Activated naive CD8-positive, alpha-beta T cell treated with anti-CD3 and anti-CD28 coated beads, Interleukin-2, amount 50 U/mL, for 16 hours (primary cell): ENCODE measurements around the gene HLA-DOA.
A peak's percentile ranks its signal among the peaks of the same experiment; 100 is the strongest.

Experiments
- DNase-seq: peaks from one replicate; pipeline ENCODE4 v3.0.0-alpha.2; 2020; ENCODE audit warnings: low read depth, low spot score

The HLA-DOA gene

DNA sequence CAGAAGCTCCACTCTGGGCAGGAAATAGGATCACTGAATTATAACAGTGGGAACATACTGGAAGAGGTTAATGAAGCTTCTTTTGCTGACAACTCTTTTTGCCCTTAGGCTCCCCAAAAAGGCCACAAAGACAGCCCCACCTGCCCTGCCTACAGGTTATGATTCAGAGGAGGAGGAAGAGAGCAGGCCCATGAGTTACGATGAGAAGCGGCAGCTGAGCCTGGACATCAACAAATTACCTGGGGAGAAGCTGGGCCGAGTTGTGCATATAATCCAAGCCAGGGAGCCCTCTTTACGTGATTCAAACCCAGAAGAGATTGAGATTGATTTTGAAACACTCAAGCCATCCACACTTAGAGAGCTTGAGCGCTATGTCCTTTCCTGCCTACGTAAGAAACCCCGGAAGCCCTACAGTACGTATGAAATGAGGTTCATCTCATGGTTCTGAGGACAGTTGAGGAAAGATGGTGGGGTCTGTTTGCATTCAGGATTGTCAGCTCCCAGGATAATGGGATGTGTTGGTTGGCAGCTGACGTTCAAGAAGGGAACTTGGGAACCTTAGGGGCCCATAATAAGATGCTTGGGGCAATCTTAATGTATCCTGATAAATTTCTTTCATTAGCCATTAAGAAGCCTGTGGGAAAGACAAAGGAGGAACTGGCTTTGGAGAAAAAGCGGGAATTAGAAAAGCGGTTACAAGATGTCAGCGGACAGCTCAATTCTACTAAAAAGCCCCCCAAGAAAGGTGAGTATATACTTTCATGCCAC is 29.5 kb downstream of the HLA-DOA start:
- no peak for DNase-seq

DNA sequence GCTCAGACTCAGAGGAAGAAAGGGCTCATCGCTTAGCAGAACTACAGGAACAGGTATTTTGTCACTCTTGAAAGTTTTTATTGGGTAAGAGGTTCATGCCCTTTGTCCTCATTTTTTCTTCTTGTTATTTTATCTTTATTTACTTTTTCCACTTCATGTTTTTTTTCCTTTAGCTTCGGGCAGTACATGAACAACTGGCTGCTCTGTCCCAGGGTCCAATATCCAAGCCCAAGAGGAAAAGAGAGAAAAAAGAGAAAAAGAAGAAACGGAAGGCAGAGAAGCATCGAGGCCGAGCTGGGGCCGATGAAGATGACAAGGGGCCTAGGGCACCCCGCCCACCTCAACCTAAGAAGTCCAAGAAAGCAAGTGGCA is 31.5 kb downstream of the HLA-DOA start:
- DNase-seq = no peak

DNA sequence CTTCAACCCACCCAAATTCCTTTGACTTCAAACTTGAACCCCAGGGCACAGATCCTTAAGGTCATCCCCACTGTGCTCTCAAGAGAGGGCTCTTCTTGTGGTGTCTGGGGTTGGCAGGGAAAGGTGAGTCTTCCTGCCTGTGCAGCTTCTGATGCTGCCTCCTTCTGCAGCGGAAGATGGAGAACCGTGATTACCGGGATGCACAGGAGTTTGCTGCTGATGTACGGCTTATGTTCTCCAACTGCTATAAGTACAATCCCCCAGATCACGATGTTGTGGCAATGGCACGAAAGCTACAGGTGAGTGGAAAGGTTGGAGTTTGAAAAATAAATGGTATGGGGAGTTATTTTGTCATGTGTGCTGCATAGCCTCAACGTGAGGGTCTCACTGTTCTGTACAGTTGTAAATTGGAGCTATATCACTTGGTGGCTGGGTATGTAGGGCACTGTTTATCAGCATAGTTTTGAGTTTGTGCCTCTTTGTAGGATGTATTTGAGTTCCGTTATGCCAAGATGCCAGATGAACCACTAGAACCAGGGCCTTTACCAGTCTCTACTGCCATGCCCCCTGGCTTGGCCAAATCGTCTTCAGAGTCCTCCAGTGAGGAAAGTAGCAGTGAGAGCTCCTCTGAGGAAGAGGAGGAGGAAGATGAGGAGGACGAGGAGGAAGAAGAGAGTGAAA is 32.0 kb downstream of the HLA-DOA start:
- no peak for DNase-seq

DNA sequence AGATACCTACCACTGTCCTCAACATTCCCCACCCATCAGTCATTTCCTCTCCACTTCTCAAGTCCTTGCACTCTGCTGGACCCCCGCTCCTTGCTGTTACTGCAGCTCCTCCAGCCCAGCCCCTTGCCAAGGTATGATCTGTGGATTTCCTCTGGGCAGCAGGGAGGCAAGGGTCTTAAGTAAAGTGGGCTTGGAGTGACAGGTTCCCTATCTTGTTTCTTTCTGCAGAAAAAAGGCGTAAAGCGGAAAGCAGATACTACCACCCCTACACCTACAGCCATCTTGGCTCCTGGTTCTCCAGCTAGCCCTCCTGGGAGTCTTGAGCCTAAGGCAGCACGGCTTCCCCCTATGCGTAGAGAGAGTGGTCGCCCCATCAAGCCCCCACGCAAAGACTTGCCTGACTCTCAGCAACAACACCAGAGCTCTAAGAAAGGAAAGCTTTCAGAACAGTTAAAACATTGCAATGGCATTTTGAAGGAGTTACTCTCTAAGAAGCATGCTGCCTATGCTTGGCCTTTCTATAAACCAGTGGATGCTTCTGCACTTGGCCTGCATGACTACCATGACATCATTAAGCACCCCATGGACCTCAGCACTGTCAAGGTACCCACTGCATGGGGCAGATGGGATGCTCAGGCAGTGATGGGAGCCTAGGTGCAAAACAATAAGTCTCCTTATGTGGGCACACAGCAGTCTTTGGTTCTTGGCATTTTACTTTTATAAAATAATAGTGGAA is 32.9 kb downstream of the HLA-DOA start:
- DNase-seq = no peak

DNA sequence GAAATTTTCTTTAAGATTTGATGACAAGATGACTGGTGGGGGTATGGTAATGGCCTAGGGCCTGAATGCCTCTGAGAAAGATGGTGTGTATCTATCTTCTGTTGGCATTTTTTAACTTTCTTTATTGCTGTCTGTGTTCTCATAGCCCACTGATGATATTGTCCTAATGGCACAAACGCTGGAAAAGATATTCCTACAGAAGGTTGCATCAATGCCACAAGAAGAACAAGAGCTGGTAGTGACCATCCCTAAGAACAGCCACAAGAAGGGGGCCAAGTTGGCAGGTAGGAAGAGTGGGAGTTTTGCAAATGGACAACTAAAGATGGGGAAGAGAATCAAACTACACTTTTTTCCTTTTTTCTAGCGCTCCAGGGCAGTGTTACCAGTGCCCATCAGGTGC is 33.5 kb downstream of the HLA-DOA start:
- no peak for DNase-seq

DNA sequence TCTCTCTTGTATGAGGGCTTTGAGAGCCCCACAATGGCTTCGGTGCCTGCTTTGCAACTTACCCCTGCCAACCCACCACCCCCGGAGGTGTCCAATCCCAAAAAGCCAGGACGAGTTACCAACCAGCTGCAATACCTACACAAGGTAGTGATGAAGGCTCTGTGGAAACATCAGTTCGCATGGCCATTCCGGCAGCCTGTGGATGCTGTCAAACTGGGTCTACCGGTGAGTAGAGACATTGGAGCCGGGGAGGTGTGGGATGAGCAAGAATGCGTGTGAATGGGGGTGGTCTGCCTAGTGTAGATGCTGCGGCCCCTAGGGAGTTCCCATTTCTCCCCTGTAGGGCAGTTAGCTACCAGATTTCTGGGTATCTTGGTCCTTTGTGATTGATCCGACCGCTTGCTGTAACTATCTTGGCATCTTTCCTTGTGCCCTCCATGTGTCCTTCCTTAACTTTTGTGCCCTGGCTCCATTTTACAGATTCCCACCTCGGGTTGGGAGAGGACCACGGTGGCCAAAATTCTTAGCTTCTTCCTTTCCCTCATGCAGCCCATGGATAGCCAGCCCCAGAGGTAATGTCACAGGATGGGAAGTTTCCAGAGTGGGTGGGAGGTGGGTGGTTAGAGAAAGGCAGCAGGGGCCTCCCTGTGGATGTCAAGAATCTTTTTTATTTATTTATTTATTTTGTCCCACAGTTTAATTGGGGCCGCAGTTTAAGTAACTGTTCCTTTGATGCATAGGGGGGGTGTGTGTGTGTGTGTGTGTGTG is 34.7 kb downstream of the HLA-DOA start:
- DNase-seq = no peak

DNA sequence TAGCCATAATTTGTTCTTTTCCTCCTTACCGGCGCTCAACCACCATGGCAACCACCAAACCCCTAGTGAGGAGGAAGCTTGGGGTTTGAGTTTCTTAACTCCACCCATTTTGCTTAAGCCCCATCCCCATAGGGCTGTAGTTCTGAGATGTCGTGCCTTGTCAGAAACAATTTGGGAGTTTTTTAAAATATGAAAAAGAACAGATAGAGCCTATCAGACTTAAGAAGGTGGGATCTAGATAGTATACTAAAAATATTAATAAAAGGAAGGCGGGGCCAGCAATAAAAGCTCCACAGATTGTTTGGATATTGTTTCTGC is 35.4 kb downstream of the HLA-DOA start:
- no peak for DNase-seq

DNA sequence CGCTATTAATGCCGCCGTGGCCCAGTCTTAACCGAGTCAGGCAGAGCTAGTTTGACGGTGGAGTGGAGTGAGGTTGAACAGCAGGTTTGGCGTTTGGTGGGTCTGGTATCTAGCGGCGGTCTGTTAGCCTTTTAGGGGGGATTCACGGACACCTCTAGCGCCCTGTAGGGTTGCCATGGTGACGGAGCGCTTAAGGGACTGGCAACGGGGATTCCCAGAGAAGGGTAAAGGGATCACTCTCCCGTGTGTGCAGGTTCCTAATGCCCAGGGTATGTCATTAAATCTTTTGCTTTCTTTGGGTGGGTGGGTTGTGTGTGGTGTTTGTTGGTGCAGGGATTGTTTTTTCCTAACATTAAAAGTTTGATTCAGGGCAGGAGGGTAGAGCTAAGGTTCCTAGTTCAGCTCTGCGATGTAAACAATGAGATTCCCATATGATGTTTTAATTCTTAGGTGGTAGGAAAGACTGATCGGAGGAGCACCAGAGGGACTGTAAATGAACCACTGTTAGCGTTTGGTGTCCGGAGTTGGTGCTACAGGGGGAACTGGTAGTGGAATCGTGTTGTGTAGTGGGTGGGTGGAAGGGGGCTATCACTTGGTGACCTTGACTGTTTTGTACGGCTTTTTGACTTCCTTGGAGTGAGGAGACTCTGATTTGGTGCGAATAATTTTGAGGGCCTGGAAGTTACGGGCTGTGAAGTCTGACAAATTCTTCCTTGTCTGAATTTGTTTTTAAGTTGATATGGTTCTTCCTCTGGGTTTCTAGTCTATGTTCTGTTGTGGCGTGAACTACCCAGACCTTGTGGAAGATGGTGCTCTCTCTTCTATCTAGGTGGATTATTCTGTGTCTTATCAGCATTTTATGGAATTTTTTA is 36.0 kb downstream of the HLA-DOA start:
- DNase-seq = no peak

DNA sequence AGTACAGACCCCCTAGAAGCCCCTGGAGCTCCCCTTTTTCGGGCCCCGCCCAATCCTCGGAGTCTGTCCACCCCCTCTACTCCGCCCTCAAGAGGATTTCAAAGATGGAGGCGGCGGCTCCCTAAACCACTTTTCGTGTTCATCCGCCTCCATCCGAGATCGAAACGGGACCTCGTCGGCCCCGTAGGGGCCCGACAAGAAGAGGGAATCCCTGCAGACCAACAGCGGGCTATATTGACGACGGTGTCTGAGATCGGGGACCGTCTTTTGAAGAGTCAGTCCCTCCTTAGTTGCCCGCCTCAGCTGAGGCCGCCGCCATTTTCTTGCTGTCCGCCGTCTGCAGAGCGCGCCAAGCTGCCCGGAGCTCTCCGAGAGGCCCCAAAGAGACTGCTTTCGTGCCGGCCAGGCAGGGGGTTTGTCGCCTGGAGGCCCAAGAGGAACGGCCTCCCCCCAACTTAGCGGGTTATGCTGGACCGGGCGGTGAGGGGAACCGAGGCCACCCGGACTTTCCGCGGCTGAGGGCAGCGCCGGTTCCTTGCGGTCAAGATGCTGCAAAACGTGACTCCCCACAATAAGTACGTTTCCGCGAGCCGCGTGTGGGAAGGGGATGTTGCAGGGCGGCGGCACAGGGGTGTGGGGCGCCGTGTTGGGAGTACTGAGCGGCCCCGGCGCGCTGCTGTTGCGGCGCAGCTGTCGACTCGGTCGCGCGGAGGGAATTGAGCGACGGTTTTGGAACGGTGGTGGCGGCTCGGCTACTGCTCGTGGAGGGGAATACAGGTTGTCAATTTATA is 36.8 kb downstream of the HLA-DOA start:
- DNase-seq = no peak

DNA sequence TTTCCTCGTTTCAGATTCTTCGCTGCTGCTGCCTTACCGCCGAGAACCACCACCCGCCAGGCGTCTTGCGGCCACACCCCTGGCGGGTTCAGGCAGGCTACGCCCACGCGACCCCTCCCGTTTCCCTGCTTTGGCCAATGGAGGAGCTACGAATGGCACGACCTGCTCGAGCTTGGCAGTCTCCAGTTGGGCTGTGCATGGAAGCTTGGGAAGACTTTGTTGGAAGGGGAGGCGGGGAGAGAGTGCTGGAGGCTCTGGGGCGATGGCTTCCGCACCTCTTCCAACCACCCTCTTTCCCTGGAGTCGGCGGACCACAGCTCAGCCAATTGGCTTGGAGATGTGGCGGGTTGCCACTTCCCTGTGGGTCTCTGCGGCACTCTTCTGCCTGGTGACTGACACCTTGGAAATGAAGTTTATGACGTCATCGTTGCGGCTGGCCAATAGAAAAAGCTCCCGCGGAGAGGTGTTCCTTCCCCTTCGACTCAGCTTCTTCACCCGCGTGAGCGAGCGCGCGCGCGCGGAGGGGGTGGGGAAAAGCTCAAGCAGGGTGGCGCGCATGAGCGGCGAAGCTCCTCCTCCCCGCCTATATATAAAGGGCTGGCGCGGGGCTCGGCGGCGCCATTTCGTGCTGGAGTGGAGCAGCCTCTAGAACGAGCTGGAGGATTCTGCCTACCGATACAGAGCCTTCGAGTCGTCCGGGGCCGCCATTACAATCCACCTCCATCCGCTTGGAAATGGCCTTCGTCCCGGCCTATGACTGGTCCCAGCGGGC is 37.6 kb downstream of the HLA-DOA start:
- peak; percentile 98 for DNase-seq

DNA sequence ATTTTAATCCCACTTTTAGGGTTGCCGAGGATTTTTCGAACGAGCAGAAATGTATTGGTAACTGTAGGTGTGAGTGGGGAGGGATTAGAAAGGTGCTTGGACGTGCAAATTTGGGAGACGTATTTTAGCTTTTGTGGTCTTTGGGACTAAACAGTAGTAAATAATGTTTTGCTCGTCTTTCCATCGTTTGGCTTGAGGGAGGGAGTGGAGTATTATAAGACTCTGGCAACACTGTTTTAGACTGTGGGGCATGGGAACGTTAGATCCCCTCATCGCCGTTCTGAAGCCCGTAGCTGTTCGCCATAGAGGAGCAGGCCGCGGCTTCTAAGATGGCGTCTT is 38.2 kb downstream of the HLA-DOA start:
- no peak for DNase-seq

DNA sequence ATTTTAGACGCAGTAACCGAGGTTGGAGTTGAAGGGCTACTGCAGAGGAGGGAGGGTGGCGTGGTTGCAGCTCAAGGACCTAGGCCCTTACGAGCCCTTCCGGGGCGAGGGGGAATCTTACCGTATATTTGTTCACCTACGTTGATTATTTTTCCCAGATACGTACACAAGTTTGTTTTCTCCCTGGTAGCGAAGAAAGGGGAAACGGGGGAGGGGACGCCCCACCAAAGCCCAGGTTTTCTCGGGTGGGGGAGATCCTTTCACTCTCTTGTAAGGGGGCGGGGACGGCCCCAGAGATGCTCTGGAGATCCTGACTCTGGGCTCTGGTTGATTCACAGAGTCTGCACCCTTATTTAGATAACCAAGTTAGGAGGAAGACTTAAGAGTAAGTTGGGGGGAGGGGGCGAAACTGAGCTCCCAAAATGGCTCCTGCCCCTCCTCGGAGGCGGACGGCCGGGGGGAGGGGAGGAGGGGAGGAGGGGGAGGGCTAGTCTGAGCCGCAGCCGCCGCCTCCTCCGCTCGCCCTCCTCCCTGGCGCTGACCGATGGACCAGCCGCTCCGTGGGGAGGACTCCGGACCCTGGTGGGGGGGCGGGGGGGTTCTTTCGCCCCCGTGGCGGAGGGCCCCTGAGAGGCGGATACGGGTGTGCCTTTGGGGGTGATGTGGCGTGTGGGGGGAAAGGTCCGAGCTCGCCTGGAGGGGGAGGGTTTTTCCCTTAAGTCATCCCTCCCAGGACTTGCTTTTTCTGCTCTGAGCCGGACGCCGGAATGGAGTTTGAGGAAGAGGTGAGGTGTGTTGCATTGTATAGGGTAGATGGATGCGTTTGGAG is 38.8 kb downstream of the HLA-DOA start:
- DNase-seq = peak; percentile 70

DNA sequence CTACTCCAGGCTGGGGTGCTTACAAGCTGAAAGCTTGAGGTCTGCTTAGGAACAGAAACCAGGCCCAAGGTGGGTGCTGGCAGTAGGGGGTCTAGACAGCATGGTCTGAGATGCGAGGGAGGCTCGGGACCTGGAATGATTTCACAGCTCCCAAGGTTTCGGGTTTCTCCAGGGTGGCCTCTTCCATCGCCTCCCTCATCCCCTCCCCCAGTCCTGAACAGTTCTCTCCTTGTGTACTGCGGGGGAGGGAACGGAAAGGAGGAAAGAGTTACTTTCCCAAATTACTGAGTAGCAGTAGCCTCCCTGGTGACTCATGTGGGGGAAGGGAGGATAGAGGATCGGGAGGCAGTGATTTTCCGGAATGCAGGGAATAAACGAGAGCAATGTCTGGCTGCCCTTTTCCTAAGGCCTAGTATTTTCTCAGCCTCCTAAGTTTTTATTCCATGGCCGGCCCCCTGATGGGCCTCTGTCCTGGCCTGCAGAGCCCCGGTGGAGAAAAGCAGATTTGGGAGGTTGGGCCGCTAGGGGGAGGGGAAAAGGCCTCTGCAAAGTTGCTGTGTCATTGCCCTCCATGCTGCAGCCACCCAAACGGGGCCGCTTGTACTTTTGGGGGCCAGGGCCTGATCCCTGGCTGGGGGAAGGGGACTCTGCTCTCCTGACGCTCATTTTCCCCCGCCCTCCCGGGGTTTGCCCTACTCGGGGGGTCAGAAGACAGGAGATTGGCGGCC is 39.5 kb downstream of the HLA-DOA start:
- peak; percentile 62 for DNase-seq

DNA sequence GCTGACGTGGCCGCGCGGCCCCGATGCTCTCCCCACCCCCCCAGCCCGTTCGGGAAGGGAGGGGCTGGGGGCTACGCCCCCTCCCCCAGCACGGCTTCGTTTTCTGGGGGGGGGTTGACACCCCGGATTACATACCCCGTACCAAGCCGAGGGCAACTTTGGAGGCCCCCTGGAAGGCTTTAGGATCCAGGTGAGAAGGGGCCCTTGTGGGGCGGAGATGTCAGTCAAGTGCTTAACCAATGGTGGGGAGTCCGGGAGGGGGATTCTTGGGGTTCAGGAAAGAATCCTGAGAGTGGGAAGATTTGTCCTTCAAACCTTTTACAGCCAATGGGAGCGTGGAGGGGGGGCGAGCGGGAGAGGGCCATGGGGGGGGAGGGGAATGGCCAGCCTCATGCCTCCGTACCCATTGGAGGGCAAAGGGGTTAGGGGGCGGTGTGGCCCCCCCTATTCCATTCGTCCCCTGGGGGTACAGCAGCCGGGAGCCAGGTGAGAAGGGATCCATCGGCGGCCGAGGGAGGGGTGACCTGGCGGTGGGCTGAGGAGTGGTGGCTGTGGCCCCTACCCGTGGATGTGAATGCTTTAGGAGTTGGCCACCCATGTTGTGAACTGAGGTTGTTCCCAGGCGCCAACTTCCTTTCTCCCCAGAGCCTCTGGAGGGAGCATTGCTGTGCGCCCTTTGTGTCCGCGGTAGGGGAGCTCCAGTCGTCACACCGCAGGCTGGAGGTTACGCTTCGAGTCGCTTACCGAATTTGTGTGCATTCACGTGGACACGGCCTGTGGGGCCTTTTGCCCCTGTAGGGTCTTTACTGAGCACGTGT is 40.3 kb downstream of the HLA-DOA start:
- DNase-seq = peak; percentile 52

DNA sequence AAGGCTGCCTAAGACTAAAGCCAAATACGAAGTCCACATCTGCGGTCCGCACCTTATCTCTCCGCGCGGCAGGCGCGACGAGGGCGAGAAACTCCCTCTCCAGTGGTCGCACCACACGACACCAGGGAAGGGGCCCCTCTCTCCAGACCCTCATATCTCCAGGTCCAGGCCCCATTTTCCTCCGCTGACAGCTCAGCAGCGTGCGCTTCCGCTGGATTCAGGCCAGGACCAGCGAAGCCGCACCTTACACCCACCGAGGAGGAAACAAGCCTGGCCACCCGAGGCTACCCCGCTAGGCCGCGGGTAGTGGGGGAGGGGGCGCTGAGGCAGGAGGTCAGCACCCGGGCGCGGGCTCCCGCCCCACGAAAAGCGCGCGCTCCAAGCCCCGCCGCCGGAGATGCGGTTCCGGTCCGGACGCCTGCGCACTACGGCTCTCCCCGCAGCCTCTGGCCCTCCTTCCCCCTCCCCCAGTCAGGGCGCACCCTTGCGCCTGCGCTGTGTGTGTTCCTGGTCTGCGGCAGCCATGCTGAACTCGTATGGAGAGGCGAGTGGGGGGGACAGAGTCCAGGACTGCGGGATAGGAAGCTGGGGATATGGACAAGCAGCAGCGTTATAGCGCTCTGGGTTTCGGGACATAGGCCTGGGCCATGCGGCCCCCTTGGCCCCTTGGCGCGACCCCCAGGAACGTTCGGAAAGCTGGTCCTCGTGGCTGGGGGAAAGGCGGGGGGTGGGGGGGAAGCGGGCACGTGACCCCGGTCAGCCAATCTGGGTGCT is 41.1 kb downstream of the HLA-DOA start, which contains the start of gene BRD2:
BRD2 (plus strand) TSS at position 502 of the 774 bp plus-strand sequence. CDS start 4,305 bp downstream, outside the sequence.
- DNase-seq = peak; percentile 85
